ENCODE measurements around the gene ITGA2.
"Not testable (repeated sequence)": the region's sequence is repeated elsewhere in the genome, so short reads cannot be mapped to it uniquely, and the experiment has no call there.

ITGA2 gene

DNA sequence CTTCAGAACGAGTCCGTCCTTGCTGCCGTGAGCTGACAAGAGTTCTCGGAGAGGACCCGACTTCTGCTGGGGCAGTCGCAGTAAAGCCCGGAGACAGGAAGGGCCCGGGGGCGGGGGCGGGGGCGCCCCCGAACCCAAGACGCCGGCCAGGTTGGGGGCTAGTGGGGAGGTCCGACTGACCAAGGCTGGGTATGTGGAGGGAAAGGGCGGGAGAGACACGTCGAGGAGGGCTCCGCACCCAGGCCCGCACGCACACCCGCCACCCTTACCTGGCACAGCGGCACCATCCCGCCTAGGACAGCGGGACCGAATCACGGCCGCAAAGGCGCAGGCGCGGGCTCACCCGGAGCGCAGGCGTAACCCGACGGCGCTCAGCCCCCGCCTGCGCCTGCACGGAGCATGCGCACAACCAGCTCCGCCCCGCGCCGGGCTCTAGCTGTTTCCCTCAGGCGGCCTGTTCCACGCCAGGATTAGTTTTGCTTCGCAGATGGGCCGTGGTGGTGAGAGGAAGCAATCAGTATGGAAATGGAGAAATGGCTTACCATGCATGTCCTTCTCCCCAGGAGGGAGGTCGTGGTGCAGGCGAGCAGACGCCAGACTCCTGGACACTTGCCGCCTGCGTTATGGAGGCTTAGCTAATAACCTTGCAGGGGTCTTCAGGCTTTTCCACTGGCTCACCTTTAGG is 120.4 kb downstream of the ITGA2 start, which contains the start of gene MOCS2:
MOCS2 (minus strand) TSS at position 315 of the 685 bp plus-strand sequence. CDS start 2,583 bp downstream, outside the sequence.
- DNase-seq = peak; percentile 94

DNA sequence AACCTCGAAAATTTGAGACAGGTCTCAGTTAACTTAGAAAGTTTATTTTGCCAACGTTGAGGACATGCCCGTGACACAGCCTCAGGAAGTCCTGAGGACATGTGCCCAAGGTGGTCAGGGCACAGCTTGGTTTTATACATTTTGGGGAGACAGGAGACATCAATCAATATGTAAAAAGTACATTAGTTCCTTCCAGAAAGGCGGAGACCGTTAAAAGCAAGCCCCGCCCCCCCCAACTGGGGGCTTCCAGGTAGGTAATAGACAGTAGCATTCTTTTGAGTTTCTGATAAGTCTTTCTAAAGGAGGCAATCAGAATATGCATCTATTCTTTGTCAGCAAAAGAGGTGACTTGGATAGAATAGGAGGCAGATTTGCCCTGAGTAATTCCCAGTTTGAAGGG is 121.0 kb downstream of the ITGA2 start:
- peak; percentile 13 for DNase-seq

DNA sequence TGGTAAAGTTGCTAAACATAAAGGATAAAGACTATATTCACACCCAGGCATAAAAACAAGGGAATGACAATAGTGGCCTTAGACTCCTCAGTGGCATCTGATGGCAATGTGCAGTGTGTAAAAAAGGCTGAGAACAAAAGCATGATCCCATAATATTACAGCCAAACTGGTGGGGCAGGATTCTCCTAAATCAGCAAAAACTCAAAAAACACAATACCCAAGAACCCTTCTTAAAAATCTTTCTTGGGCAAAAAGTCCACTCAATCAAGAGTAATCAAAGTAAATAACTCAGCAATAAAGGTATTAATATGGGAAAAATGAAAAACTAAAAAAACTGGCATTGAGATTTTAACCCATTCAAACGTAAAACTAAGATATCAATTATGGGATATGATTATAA is 122.0 kb downstream of the ITGA2 start:
- no peak for DNase-seq

DNA sequence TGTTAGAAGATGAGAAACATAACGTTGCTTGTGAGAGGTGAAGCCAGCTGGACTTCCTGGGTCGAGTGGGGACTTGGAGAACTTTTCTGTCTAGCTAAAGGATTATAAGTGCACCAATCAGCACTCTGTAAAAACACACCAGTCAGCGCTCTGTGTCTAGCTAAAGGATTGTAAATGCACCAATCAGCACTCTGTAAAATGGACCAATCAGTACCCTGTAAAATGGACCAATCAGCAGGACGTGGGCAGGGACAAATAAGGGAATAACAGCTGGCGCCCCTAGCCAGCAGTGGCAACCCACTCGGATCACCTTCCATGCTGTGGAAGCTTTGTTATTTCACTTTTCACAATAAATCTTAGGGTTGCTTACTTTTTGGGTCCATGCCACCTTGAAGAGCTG is 123.2 kb downstream of the ITGA2 start:
- DNase-seq = not testable (repeated sequence)

DNA sequence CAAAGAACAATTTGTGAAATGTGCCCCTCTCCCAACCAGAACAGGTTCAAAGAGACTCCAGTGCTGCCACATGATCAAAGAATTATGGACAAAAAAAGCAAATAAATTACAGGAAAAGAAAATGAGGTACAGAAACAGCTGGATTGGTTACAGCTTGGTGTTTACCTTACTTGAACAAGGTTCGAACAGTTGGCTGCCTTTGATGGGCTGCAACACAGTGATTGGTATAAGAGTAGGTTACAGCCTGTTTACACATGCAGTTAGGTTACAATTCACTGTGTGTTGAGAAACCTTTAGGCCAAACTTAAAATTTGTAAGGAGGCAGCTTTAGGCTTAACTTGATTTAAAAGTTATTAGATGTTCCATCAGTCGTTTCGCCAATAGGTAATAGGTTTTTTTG is 123.8 kb downstream of the ITGA2 start:
- no peak for DNase-seq

DNA sequence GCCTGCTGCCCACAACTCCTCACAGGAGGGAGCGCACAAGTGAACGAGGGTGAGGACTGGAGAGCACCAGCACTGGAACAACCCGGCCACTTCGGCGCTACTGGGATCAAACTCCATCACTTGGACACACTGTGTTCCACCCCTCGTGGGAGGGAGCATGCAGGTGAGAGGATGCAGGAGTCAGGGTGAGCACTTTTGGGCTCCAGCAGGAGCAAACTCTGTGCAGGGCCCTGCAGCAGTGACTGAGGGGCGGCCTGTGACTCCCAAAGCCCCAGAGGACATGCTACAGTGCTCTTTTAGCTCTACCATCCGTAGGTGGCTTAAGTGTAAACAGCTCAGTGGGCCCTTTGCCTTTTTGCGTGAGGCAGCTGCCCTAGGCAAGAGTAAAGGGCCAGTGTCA is 124.8 kb downstream of the ITGA2 start:
- DNase-seq = no peak

DNA sequence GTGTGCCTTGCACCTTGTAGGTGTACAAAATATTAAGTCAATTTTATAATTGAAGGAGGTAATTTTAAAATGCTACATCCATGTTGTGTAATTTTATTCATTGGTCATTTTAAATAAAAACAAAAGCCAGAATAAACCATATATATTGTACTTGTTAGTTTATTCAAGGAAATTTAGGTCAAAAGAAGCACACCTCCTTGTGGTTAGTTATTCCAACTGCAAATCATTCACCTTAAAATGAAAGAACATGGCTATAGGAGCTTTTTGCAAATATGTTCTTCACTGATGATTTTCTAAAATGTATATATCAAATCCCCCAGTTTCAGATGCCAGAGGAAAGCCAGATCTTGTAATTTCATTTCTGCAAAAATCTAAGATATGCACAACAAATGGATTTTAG is 125.8 kb downstream of the ITGA2 start:
- DNase-seq = no peak

DNA sequence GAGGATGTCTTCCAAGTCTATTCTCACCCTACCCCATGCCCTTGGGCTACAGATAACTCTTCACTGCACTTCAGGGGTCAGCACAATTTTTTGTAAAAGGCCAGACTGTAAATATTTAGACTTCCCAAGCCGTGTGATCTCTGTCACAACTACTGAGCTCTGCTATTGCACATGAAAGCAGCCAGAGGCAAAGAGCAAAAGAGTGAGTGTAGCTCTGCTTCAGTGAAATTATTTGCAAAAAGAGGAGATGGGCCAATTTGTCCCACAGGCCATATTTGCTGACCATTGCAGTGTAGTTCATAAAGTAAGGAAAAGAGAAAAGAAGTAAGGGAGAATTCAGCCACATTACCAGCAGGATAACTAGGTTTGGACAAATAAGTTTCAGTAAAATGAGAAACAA is 127.4 kb downstream of the ITGA2 start:
- no peak for DNase-seq

DNA sequence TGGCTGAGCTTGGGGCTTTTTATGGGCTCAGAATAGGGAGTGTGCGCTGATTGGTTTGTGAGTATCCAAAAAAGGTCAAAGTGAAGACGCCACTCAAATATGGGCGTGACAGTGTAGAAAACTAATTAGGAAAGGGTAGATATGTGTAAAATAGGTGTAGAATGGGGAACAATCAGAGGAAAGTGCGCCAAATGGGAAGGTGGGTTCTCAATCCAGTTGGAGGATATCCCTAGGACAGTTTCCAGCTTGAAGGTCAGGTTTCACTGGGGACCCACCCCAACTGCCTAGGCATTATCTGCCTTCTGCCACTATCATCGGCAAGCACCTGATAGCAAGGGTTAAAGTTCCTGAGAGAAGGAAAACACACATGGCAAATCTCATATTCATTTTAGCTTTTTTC is 129.7 kb downstream of the ITGA2 start:
- DNase-seq = no peak

DNA sequence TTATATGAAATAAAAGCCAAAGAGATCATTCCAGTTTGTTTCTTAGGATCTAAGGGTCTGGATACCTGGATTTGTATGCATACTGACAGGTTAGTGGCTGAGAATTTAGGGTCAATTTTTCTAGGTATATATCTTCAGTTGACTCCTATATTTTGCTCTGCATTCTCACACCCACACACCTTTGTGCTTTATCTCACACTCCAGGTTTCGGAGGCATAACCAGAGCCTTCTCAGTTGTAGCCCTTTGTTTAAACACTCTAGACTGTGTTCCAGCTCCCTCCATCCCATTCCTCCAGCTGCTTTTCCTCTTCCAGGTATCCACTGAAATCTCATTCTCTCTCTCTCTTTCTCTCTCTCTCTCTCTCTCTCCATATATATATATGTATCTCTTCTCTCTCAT is 131.0 kb downstream of the ITGA2 start:
- DNase-seq = no peak

DNA sequence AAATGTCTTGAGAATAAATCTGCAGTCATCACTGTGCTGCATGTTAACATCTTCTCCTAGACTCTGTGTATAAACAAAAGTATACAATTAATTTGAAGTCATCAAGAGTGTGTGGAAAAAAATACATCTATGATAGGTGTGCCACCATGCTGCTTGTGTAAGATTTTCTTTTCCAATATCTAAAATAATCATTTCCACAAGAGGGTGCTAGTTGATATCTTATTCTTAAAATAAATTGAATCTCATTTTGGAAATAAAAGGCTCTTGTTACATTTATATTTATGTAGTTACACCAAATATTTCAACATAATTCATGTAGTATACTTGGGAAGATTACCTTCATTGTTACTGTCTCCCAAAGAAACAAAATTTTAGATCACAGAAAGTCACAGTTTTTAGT is 134.6 kb downstream of the ITGA2 start:
- DNase-seq = no peak

DNA sequence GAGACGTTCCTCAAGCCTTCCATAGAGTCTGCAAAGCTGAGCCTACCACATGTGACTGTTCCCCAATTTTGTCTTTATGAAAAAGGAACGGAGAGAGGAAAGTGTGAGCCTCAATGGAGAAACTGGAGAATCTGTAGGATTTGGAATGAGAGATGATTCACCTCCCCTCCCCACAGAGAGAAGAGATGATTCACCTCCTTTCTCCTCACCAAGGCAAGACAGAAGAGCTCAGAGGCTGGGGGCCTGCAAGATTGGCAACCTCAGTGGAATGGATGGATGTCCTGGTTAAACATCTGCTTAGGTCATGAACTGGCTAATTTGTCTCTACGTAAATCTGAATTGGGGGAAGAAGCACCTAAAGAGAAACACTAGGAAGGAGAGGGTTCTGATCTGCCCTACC is 137.4 kb downstream of the ITGA2 start:
- DNase-seq = no peak

DNA sequence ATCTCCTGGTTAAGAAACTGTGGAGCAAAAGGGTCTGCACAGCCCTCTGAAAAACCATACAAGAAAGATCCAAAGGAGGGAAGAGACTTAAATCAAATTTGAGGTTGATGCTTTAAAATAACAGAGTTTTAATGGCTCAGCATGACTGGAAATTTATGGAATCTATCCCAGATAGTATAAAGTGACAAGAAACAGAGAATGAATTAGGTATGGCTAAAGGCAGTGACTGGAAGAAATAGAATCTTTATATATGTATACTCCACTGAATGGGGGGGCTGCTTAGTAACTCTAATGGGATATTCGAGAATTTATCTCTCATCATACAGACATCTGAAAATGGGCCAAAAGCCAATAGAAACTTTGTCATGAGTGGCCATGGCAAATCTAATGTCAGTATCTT is 138.0 kb downstream of the ITGA2 start:
- no peak for DNase-seq

DNA sequence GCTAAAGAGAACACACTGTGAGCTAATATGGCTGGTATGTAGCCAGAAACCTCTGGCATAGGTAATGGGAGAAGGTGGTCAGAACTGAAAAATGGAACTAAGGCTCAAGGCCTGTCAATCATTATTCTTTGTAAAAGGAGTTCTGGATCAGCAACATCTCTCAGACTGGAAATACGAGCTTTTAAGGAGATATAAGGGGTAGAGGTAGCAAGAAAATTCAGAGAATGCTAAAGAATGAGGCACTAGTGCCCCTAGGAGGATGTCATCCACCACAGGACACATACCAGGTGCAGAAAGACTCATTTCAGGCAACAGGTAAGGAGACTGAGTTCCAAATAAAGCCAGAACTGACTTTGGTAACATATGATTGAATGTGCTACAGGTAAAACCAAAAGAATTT is 139.3 kb downstream of the ITGA2 start:
- DNase-seq = no peak

DNA sequence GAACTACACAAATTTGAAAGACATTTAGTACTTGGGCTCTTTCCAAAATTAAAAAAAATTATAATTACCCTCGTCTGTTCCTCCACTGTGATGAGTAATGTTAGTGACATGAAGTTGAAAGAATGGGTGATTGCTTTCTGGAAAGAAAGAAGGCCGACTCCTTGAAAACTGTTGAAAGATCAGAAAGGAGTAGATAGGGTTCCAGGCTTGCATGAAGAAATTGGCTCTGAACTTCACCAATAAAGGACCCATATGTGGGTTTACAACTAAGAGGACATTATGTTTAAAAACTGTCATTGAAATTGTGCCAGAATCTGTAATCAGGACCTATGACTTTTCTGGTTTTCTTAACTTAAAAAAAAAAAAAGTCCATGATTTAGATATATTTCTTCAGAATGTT is 141.1 kb downstream of the ITGA2 start:
- DNase-seq = no peak

DNA sequence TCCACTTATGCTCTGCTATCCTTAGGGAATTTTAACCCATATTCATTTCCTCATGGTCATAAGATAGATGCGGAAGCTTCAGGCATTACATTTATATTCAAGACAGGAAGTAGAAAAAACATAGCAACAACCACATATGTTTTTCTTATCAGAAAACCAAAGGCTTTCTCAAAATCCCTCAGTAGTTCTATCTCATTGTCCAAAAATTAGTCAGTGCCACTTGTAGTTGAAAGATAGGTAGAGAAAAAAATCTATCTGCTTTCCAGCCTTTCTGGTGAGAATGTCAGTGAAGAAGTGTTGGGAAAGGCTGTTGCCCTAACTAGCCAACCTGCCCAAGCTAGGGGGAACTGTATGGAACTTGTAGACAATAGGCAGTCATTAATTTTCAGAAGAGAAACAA is 143.9 kb downstream of the ITGA2 start:
- no peak for DNase-seq
